ENCODE data around the gene OR2T34.
"Not testable (repeated sequence)": the region's sequence is repeated elsewhere in the genome, so short reads cannot be mapped to it uniquely, and the experiment has no call there.

The OR2T34 gene

DNA sequence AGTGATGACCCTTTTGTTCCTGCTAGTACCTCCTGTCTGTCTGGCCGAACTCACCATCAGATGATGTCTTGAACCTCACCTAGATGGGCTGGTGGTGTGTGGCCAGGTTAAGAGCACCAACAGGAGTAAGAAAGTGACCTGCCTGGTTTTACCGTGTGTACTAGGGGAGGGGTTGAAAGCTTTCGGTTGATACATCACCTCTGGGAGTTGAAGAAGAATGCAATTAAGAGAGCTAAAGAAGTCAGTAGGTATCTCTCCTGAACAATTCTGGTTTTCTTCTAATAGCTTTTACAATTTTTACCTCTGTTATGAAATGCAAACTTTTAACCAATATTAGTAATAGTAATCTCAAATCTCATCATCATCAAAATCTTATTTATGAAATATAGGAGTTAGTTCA lies 11.9 kb downstream of the OR2T34 start, which contains the start of gene OR2T29:
OR2T29 (minus strand) TSS at position 101 of the 400 bp plus-strand sequence. CDS start 3,281 bp downstream, outside the sequence.
- not testable (repeated sequence) for DNase-seq (ENCODE audit: low read depth)

GRCh38 chr1:248551027-248551426 lies 23.5 kb downstream of the OR2T34 start:
- DNase-seq (ENCODE audit: low read depth), result not testable (repeated sequence)

DNA sequence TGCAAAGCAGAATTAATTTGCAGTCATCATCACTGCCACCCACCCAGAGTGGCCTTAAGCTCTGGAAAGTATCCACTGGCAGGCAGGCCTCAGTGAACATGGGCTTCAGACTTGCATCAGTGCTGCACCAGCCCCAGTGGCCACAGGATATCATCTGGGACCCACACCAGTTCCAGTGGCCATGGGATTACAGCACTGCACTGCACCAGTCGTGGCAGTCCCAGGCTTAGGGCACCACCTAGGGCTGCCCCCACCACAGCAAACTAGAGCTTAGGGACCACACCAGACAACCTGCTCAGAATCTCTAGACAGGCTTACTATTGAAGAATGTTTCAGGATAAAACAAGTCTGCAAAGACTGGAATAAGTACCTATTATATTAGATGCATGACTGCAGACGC lies 27.2 kb downstream of the OR2T34 start:
- not testable (repeated sequence) for DNase-seq (ENCODE audit: low read depth)

- not testable (repeated sequence) for DNase-seq (ENCODE audit: low read depth)
Measured at GRCh38 chr1:248537449-248537848, 37.1 kb downstream of the OR2T34 start.

Data from stimulated activated CD8-positive, alpha-beta memory T cell treated with anti-CD3 and anti-CD28 coated beads, Interleukin-15, amount 100 ng/mL, for 1 hour (primary cell).